IMR-90 (cell line): ENCODE results near the gene KIF3A.

Experiments
- BHLHE40 ChIP-seq: fragments of 150-350 bp; IDR thresholded peaks from 2 replicates; pipeline ENCODE4 v1.6.1; 2016; ENCODE audit warnings: mild to moderate bottlenecking, low read depth, low read length
- CEBPB ChIP-seq: IDR thresholded peaks from 2 replicates; pipeline ENCODE4 v1.6.1; 2012; ENCODE audit warnings: low read depth, low read length, improper control_type of control experiment
- CHD1 ChIP-seq: IDR thresholded peaks from 2 replicates; pipeline ENCODE4 v1.6.1; 2012; ENCODE audit warnings: low read depth, low read length, improper control_type of control experiment
- ELK1 ChIP-seq: fragments of 150-350 bp; IDR thresholded peaks from 2 replicates; pipeline ENCODE4 v1.6.1; 2016; ENCODE audit warnings: low read depth, mild to moderate bottlenecking, low read length, moderate library complexity, borderline replicate concordance
- MAFK ChIP-seq: IDR thresholded peaks from 2 replicates; pipeline ENCODE4 v1.6.1; 2012; ENCODE audit warnings: low read depth, low read length, improper control_type of control experiment
- POLR2A ChIP-seq: IDR thresholded peaks from 2 replicates; pipeline ENCODE4 v1.6.1; 2012; ENCODE audit warnings: mild to moderate bottlenecking, low read depth, low read length
- RAD21 ChIP-seq: IDR thresholded peaks from 2 replicates; pipeline ENCODE4 v1.6.1; 2012; ENCODE audit warnings: low read length, improper control_type of control experiment
- RCOR1 ChIP-seq: IDR thresholded peaks from 2 replicates; pipeline ENCODE4 v1.6.1; 2012; ENCODE audit warnings: mild to moderate bottlenecking, low read length, improper control_type of control experiment; ENCODE audit not compliant: insufficient replicate concordance
- RFX5 ChIP-seq: IDR thresholded peaks from 2 replicates; pipeline ENCODE4 v1.8.0; 2012; ENCODE audit warnings: low read depth, mild to moderate bottlenecking, low read length, moderate library complexity
- TF ChIP-seq, protein P1 (sequence below): conservative IDR thresholded peaks from 2 replicates; pipeline ENCODE4 v1.5.1; 2012; ENCODE audit warnings: mild to moderate bottlenecking, low read depth, low read length, improper control_type of control experiment

DNA sequence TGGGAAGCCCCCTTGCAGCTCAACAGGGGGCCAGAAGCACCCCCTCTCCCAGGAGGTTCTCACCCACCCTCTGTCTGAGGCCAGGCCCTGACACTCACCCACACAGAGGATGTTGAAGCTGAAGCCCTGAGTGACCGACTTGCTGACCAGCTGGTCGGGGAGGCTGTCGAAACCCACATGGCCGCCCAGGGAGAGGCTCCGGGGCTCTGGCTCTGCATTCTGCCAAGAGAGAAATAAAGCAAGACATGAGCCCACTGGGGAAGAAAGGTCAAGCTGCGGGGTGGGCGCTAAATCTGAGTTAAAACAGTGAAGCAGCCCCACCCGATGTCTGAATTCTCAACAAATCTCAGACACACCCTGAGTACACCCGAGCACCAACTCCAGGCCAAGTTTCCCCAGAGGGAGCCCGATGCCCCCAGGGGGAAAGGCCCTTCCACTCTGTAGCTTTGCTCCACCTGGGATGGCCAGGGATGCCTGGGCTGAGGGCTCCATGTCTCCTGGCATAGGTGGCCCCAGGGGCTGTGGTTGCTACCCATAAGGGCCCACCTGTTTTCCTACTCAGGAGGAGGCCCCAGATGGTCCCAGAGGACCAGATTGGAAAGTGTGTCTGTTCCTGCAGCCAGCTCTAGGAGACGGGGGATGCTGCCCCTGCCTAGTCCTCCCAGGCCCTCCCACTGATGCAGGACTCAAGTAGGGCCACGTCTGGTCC is 28.1 kb upstream of the KIF3A start:
- TF ChIP-seq BHLHE40 = no peak
- TF ChIP-seq, protein P1, sequence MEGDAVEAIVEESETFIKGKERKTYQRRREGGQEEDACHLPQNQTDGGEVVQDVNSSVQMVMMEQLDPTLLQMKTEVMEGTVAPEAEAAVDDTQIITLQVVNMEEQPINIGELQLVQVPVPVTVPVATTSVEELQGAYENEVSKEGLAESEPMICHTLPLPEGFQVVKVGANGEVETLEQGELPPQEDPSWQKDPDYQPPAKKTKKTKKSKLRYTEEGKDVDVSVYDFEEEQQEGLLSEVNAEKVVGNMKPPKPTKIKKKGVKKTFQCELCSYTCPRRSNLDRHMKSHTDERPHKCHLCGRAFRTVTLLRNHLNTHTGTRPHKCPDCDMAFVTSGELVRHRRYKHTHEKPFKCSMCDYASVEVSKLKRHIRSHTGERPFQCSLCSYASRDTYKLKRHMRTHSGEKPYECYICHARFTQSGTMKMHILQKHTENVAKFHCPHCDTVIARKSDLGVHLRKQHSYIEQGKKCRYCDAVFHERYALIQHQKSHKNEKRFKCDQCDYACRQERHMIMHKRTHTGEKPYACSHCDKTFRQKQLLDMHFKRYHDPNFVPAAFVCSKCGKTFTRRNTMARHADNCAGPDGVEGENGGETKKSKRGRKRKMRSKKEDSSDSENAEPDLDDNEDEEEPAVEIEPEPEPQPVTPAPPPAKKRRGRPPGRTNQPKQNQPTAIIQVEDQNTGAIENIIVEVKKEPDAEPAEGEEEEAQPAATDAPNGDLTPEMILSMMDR = no peak
- no peak for TF ChIP-seq MAFK
- no peak for TF ChIP-seq CEBPB
- no peak for TF ChIP-seq RFX5
- TF ChIP-seq RCOR1 = no peak
- TF ChIP-seq POLR2A = no peak
- no peak for TF ChIP-seq RAD21
- TF ChIP-seq CHD1 = no peak
- TF ChIP-seq ELK1 = no peak
